H1 (cell line): ENCODE data around the gene FAS. TPM values are rescaled to one million over a fixed set of nuclear protein-coding genes. Genes with fewer than 3 reads are reported as not detected.

Experiments
- ATF2 ChIP-seq: IDR thresholded peaks from 2 replicates; pipeline ENCODE4 v1.6.1; 2012; ENCODE audit warnings: low read length, inconsistent platforms
- BCL11A ChIP-seq, 2 experiments: IDR thresholded peaks; one replicate each; pipeline ENCODE4 v1.6.1; 2011; ENCODE audit warnings: low read depth in 2 of 2, low read length in 2 of 2, mild to moderate bottlenecking in 2 of 2
- BRCA1 ChIP-seq: IDR thresholded peaks from 2 replicates; pipeline ENCODE4 v1.6.1; 2012; ENCODE audit warnings: low read depth, low read length, improper control_type of control experiment
- CTCF ChIP-seq, 3 experiments: IDR thresholded peaks; 1 replicate in 2 of 3; 2 replicates in 1 of 3; pipeline versions ENCODE4 v1.5.1 to v1.6.1; 2011; ENCODE audit warnings: low read length in 3 of 3, mild to moderate bottlenecking in 3 of 3, inconsistent platforms in 2 of 3, low read depth in 1 of 3, moderate library complexity in 1 of 3; ENCODE audit not compliant: insufficient read depth in 1 of 3; ENCODE audit errors: control extremely low read depth in 1 of 3
- EGR1 ChIP-seq: IDR thresholded peaks from 2 replicates; pipeline ENCODE4 v1.6.1; 2011; ENCODE audit warnings: low read depth, low read length, borderline replicate concordance
- JUND ChIP-seq: IDR thresholded peaks from 2 replicates; pipeline ENCODE4 v1.6.1; 2011; ENCODE audit warnings: mild to moderate bottlenecking, improper control_type of control experiment, low read length
- KDM5A ChIP-seq: fragments of 200-600 bp; IDR thresholded peaks from 2 replicates; pipeline ENCODE4 v1.7.1; 2012; ENCODE audit warnings: mild to moderate bottlenecking, low read length, inconsistent platforms, mixed read lengths
- POLR2A ChIP-seq, 2 experiments: IDR thresholded peaks; 1 replicate in 1 of 2; 2 replicates in 1 of 2; pipeline ENCODE4 v1.6.1; 2011; ENCODE audit warnings: low read depth in 2 of 2, low read length in 2 of 2, mild to moderate bottlenecking in 2 of 2; ENCODE audit errors: control extremely low read depth in 1 of 2
- SIRT6 ChIP-seq: IDR thresholded peaks from one replicate; pipeline ENCODE4 v1.7.1; 2012; ENCODE audit warnings: low read length, inconsistent platforms
- TBP ChIP-seq: IDR thresholded peaks from 2 replicates; pipeline ENCODE4 v1.6.1; 2011; ENCODE audit warnings: low read depth, low read length, improper control_type of control experiment
- polyA plus RNA-seq, 7 experiments: library from polyadenylated mRNA; depleted of rRNA in 3 of 7; stranded (reverse) in 5 of 7; unstranded in 2 of 7; fragments of >200 nt in 5 of 7; fragments of 200-250 nt in 2 of 7; gene quantifications; 1 replicate in 5 of 7; 2 replicates in 1 of 7; 4 replicates in 1 of 7; pipeline versions ENCODE4 v1.2.1 to v1.2.3, GENCODE V29; 2011 to 2013; ENCODE audit warnings: missing spikeins in 2 of 7, mixed read lengths in 2 of 7
- total RNA-seq: library from RNA; stranded (reverse); fragmentation: NEBNext Ultra II Directional; extraction: Animal tissue kit (Norgen Biotek cat#: 25700); gene quantifications from 2 replicates; pipeline ENCODE4 v1.2.1, GENCODE V29; 2021

FAS gene
- total and polyA plus RNA-seq, 2 of the 8 experiments (the other 6 are each of a cell fraction or from before 2014, with no cell fraction given): 4.0 to 6.7 TPM

- TF ChIP-seq EGR1 (no peak), BCL11A (IDR thresholded peaks at IDR 0.05; ENCODE audit: low read depth in 2 of 2, low read length in 2 of 2) (no peak), ATF2 (no peak), BRCA1 (no peak), TBP (no peak), KDM5A (no peak), POLR2A (IDR thresholded peaks at IDR 0.05; ENCODE audit: control extremely low read depth in 1 of 2, low read depth in 2 of 2, low read length in 2 of 2) (no peak), SIRT6 (no peak), CTCF (IDR thresholded peaks at IDR 0.05; ENCODE audit: control extremely low read depth in 1 of 3, insufficient read depth in 1 of 3, low read depth in 1 of 3, low read length in 3 of 3) (no peak), JUND (no peak)
- TF ChIP-seq, all 59 proteins: peak for 0
Observed at GRCh38 chr10:88949912-88950837, 40.4 kb upstream of the FAS start (continued).
